Fibroblast of skin of right biceps (primary cell): ENCODE results near the gene LIMS1.
"Not testable (repeated sequence)": the region's sequence is repeated elsewhere in the genome, so short reads cannot be mapped to it uniquely, and the experiment has no call there.

Source experiments
- DNase-seq: peaks from one replicate; pipeline ENCODE4 v3.0.0-alpha.2; 2013

The LIMS1 gene

DNA sequence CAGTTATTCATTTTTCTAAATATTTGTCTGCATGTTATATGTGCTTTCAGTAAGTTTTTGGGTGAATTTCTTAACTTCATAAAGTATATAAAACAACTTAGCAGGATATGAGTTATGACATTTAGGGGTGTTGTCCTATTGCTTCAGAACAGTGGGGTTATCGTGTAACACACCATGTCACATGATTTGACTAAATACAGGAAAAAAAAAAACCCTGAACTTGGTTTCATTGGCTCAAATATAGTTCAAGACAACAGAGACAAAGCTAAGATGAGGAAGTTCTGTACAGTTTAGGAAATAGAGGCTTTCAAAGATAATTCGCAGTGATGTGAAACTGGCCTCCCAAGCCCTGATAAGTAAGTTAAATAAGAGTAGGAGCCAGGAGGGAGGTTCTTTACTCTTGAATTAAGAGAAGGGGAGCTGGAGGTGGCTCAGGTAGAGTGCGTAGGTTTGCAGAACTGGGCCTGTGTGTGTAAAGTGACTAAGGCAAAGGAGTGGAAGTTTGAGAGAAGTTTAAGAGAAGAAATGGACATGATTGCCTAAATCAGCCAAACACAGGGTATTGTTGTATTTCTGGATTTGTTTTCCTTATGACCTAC is 53.9 kb downstream of the LIMS1 start:
- no peak for DNase-seq

DNA sequence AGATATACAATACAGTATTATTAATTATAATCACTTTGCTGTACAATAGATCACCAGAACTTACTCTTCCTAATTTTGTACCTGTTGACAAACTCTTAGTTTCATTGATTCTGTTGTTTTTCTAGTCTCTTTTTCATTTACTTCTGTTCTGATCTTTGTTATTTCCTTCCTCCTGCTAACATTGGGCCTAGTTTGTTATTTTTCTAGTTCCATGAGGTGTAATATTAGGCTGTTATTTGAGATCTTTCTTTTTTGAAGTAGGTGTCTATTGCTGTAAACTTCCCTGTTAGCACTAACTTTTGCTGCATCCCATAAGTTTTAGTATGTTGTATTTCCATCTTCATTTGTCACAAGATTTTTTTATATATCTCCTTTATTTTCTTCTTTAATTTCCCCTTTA is 55.1 kb downstream of the LIMS1 start:
- no peak for DNase-seq

DNA sequence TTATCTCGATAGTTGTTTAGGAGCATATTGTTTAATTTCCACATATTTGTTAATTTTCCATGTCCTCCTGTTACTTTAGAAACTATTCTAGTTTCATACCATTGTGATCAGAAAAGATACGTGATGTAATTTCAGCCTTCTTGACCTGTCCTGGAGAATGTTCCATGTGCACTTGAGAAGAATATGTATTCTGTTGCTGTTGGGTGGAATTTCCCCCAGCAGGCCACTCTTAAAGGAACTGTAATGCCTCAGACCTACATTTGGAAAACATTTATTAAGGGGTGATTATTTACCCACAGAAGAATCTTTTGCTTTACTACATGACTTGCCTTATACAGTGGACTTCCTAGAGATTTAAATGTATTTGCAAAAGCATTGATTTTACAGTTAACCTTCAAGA is 55.5 kb downstream of the LIMS1 start:
- no peak for DNase-seq

DNA sequence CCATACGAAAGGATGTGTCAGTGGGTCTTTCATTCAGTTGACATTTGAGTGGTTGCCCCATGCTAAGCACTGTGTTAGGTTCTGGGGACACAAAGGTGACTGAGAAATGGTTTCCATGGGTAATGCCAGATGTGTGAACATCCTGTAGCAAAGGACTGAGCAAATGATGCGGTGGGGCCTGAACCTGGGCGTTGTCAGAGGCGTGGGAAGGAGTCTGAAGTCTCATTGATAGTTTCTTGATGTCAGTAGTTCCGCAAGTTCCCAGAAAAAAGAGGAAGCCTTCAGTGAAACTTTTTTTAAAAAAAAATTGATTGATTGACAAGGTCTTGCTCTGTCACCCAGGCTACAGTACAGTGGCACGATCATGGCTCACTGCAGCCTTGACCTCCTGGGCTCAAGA is 56.9 kb downstream of the LIMS1 start:
- no peak for DNase-seq

DNA sequence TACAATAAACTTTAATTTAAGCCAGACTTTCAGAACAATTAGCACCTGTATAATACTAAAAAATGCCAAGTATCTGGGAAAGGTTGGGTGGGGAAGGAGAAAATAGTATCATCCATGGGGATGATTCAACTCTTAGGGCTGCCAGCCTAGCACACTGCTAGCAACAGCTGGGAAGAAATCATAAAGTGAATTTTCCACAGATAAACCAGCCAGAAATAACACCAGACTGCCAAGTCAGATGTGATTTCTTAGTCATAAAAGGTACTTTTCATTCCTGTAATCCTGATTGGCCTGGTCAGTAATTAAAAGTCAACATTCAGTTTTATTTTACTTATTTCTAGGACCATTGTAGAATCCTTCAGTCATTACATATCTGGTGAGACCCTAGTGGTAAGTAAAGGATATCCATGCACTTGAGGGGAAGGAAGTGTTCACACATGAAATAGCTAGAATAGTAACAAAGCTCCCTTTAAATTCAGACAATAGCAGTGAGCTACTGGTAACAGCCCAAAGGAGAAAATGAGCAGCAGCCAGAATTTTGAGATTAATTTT is 59.4 kb downstream of the LIMS1 start:
- DNase-seq: peak; percentile 94

DNA sequence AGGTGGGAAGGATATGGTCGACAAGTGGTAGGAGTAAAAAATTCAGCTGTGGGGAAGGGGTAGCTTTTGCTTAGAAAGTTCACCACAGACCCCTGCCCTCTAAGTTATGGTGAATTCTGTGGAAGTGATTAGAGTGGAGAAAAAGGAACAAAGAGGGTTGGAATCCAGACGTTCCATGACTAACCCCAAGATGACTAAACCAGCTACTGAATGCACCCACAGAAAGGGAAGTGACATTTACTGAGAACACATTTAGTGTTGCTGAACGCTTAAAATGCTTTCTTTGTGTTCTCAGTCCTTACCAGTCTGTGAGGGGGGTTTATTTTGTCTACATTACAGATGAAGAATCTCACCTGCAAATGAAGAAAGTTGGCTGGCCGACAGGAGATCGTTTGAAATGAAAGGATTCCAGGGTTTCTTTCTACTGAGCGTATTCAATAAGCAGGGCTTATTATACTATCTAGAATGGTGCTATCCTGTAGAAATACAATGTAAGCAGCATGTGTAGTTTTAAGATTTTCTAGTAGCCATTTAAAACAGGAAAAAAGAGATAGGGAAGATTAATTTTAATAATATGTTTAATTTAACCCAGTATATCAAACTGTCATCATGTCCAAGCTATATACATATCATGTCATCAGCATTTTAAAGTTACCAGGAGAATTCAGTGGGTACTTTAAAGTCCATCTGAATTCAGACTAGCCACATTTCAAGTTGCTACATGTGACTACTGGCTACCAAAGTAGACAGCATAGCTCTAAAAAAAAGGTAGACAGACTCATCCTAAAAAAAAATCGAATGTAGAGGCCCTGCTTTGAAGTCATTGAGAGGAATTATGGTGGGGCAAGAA is 60.1 kb downstream of the LIMS1 start:
- DNase-seq: peak; percentile 97

DNA sequence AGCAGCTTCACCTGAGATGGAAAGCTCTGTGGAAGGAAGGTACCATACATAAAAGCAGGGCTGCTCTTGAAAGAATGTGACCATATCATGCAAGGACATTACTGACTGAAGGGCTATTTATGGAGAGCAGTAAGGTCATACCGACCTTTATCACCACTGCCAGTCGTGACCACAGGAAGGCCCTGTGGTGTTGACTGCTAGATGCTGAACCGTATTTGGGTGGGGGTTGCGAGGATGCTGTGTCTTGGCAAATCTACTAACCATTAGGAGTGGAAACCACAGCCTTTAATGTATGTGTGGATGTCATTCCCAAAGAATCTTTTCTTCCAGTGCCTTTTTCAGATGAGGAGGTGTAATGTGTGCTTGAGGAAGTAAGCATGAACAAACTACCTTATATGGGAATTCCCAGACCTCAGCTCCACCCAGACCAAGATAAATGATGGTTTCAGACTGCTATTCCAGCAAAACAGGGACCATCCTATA is 60.8 kb downstream of the LIMS1 start:
- peak; percentile 99 for DNase-seq

DNA sequence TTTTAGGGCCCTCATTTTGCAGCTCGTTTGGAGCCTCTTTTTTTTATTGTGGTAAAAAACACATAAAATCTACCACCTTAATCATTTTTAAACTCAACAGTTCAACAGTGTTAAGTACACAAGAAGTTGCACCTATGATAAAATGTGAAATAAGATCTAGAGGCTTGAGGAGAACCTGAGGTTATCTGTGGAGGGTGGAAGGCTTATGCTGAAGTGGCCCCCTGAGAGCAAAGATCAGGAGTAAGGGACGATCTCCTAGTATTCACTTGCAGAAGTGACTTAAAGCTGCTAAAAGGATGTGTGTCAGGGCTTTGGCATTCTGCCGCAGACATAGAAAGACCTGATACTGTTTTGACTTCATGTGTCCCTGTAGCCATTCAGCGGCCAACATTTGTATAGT is 61.5 kb downstream of the LIMS1 start:
- peak; percentile 62 for DNase-seq

DNA sequence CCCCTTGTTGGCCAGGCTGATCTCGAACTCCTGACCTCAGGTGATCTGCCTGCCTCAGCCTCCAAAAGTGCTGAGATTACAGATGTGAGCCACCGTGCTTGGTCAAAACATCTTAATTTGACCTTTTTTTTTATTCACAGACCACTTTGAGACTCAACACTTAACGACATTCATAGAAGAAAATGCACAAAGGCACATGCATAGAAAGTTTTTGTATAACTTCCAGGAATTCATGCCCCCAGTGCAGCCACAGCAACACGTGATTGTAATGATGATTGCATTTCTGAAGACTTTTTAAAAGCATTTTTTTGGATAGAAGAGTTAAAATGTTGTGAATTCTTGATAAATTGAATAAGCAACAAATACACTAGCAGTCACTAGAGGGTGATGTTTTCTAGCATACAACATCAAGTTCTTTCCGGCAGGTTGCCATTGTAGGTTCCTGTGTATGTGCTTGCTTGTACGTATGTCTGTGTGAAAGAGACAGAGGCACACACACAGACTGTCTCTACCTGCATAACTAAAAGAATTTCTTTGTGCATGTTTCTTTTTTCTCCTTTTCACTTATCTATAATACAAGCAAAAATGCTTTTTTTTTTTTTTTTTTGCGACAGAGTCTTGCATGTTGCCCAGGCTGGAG is 63.0 kb downstream of the LIMS1 start:
- peak; percentile 81 for DNase-seq

DNA sequence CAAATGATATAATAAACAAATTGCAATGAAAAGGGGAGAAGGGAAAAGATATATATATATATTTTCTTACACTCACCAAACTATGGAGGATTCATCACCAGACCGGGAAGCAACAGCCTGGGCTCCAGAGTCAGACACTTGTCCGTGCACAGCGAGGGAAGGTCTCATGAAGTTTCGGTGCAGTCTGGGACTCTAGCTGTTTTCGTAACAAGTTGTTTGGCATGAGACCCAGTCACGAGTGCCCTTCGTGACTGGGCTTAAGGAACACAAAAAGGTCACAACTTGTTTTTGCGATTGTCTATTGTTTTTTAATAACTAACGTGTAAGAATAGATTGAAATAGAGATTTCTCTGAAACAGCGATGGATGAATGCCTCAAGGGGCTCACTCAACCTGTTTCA is 66.9 kb downstream of the LIMS1 start:
- not testable (repeated sequence) for DNase-seq

DNA sequence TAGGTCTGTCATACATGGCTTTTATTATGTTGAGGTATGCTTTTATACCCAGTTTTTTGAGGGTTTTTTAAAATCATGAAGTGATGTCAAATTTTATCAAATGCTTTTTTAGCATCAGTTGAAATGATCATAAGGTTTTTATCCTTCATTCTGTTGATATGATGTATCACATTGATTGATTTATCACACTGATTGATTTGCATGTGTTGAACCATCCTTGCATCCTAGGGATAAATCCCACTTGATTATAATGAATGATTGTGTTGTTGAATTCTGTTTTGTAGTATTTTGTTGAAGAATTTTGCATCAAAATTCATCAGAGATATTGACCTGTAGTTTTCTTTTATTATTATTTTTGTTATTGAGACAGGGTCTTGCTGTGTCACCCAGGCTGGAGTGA is 68.2 kb downstream of the LIMS1 start:
- DNase-seq: no peak

DNA sequence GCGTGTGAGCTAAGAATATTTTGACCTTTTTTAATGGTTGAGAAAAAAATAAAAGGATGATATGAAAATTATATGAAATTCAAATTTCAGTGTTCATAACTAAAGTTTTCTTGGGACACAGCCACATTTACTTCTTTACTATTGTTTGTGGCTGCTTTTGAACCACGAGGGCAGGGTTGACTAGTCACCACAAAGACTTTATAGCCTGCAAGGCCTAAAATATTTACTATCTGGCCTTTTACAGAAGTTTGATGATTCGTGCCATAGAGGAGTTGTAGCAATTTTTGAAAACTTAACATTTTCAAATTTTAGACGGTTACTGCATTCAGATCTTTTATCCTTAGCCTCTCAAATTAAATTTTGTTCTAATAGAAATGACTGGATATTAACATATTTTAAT is 69.9 kb downstream of the LIMS1 start:
- peak; percentile 77 for DNase-seq

DNA sequence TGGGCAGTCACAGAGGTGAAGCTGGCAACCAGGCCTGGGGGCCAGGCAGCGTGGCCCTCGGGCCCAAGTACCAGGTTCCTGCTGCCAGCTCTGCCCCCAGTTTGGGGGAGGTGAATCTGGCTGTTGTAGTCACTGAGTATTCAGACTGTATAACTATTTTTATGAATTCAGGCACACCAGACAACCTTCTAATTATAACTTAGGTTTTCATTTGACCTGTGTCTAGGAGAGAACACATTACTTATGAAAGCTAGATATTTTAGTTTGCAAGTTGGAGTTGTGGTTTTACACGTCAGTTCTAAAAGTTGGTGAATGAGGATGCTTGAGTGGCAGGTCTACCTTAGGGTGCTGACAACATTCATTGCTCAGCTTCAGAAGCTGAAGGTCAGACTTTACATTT is 71.7 kb downstream of the LIMS1 start:
- DNase-seq: no peak

DNA sequence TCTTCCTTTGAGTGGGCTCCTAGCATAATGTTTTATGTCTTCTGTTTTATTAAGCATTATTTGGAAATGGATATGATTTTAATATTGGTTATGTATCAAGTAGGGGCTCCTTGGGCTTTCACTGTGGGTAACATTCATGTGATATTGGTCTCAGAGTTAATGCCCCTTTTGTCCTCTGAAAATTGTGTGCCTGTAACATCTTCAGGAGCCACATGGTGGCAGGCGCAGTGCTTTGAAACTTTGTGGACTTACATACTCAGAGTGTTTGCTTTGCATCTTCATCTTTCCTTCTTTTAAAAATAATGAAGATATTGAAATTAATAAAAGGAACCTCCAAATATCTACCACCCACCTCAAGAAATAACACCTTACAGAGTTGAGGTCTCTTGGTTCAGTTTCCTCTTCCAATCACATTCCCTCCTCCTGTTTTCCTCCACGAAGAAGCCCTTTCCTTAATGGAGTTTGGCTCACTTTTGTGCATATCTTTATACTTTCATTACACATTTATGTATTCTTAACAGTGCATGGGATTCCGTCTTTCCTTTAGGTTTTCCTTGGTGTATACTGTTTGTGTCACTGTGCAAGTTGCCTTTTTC is 73.5 kb downstream of the LIMS1 start:
- peak; percentile 47 for DNase-seq

DNA sequence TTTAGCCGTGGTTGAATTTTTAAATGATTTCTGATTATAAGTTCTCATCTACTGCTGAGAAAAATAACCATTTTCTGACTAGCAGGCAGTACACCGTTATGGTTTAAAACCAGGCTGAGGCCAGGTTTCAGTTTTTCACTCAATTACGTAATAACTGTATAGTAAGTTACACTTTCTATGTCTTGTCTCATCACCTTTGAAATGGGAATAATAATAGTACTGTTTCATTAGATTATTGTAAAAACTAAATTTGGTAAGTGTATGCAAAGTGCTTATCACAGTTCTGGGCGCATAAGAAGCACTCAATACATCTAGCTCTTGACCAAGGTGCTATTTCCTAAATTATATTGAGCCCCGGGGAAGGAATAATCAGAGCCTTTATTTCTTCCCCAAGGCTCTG is 76.8 kb downstream of the LIMS1 start:
- no peak for DNase-seq

DNA sequence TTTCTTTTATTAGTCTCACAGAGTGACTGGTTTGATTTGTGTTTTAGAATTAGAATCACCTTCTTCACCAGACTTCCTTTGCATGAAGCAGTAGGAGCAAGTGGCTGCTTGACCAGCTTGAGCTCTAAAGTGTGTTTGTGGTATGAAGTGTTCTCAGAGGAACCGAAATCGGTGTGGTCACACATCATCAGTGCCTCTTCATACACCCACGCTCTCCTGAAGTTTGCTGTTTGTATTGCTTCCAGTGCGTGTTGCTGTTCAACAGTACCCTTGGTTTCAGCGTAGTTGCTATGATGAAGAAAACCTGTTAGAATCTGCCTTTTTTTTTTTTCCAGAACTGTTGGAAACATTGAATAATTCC is 77.9 kb downstream of the LIMS1 start:
- DNase-seq: no peak

DNA sequence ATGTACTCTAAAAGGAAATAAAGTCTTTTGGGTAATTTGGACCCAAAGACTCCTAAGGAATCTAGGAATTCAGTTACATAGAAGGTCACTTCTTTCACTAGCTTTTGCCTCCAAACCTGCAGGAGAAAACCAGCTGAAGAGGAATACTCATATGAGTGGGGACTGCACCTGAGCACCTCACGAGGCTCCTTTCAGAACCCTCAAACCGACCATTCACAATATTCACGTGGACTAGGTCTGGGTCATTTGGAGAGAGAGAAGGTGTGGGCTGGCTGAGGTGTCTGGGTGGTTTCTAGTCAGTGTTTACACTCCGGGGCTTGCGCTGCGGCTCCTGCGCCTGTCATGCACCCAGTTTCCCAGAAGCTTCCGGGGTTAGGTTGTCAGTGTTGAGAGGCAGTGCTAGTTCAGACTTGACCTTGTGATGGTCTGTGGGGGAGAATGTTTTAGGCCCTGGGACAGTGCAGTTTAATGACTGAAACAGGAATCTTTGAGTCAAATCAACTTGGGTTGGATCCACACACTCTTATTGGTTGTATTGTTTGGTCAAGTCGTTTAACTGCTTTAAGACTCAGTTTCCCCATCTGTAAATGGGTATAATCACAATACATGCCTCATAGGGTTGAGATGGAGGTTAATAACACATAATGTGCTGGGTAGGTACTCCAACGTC is 78.4 kb downstream of the LIMS1 start:
- no peak for DNase-seq

DNA sequence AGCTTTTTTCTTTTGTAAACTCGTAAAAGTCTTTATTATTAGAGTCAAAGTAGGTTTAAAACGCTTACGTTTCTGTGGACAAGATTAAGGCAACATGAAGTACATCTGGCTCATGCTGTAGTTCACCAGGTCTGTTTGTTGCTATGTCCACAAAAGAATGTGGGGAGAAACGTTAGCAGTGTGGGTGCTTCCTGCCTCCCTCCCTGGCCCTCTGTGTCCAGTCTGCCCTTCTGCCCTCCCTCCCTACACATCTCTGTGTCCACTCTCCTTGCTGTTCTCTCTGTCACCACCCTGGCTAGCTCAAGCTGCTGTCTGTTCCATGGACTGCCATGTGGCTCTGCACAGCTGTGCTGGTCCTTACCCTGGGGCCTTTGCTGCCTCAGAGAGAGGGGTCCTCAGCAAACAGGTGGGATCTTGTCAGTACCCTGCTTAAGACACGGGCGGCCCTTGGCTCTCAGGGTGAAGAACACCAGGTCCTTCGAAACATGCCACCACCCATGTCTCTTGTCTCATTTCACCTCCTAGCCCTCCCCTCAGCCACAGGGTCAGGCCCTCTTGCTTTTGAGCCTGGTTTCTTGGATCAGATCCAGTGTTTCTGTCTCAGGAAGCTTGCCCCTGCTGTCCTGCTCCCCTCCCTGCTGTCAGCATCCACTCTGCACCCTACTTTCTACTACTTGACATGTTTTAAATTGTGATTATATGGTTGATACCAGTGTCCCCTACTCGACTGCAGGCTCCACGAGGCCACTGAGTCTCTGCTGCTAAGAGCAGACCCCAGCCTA is 79.2 kb downstream of the LIMS1 start:
- no peak for DNase-seq

DNA sequence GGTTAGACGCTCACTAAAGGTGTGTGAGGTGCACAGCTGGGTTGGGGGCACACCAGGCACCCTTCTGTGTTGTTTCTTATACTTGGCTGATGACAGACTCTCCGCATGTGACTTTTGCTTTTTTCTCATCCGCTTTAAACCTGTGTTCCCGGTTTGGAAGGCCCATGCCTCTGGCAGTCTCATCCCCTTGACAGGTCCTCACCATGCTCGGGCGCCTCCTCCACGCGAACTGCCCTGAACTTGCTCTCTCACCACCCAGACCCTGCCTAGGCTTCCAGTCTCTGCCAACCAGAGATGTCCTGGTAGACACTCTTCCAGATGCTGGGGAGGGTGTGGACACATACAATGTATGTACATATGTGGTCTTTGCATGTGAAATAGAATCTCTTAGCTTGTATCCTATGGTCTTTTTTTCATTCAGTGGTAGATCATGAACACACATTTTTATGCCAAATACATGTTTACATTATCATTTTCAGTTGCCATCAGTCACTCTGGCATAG is 79.8 kb downstream of the LIMS1 start:
- DNase-seq: no peak

DNA sequence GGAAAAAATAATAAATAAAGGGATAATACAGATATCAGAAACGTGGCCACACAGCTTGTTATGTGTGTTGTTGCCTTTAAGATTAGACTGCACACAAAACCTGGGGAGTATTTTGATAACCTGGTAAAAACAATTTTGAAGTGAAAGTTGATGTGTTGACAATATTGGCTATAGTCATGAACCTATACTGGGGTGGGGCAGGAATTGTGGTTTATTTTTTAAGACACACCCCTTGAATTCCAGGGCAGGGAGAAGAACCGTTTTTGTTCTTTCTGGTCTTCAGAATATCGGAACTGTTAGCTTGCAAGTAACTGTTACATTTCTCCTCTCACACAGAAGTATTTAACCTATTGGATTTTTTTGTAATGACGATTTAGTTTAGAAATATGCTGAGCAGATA is 80.4 kb downstream of the LIMS1 start:
- no peak for DNase-seq

DNA sequence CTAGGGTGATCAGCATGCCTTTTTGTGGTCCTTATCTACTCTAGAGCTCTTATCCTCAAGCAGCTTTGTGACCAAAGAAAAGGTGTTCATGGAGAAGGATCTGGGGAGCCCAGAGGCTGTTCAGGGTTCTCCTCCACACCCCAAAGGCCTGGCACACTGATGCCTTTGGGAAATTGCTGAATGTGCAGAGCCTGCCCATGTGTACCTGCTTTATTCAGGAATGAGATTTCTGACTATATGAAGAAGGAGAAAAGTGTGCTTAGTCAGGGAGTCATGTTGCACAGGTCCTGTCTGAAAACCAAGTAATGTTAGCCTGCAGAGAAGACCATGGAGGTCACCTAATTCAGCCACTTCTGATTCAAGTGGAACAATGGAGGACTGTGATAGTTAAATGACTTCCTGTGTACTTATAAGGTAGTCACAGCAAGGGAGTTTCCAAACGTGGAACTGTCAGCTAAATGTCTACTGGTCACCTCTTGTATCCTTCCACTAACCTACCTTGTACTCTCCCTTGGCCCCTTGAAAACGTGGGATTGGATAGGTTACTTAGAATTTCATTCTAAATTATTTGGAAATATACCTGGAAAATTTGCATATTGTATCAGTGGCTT is 81.3 kb downstream of the LIMS1 start:
- no peak for DNase-seq
